HCT116 (cell line): ENCODE results near the gene PDZD4. TPM values are rescaled to one million over a fixed set of nuclear protein-coding genes. Genes with fewer than 3 reads are reported as not detected.

Experiments used
- ATAC-seq: fragments of 200-7000 bp; cut with Tn5 transposase; 2 replicates; pipeline ENCODE4 v1.9.1; 2020; ENCODE audit warnings: mild to moderate bottlenecking, moderate library complexity
- BruUV-seq: library from RNA; stranded (reverse); fragments of 400-500 nt; replicated peaks from 2 replicates; lab custom pipeline; 2021; lab: Mats Ljungman, UMichigan
- CTCF ChIA-PET: fragments of 300-600 bp; sonication (Branson Sonifier 250); formaldehyde crosslinking; loops from one replicate; lab custom pipeline; 2021; ENCODE audit warnings: antibody characterized with exemption; lab: Charles Lee
- POLR2A ChIA-PET: fragments of 300-600, 350-600 bp; sonication (Branson Sonifier 250); formaldehyde crosslinking; loops from one replicate; lab custom pipeline; 2021; ENCODE audit warnings: antibody characterized with exemption; lab: Charles Lee
- RAD21 ChIA-PET, 2 experiments: fragments of 300-600 bp; sonication (Branson Sonifier 250); formaldehyde crosslinking; loops; one replicate each; lab custom pipeline; 2023; ENCODE audit warnings: low total read pairs in 2 of 2; ENCODE audit not compliant: uncharacterized antibody in 2 of 2, unreplicated experiment in 2 of 2, low non-redundant PET in 1 of 2; lab: Charles Lee
- DNase-seq: peaks from one replicate; pipeline ENCODE4 v3.0.0-alpha.2; 2010; ENCODE audit warnings: low read depth, low spot score
- H2AFZ ChIP-seq: fragments of 200-600 bp; shearing (Covaris generic), sonication (generic); 2 replicates; pipeline ENCODE4 v1.6.1; 2017; ENCODE audit warnings: low read depth, mixed run types, mixed read lengths, antibody characterized with exemption, low read length; ENCODE audit not compliant: poor library complexity, severe bottlenecking
- H3K27ac ChIP-seq: 2 replicates; pipeline ENCODE4 v1.5.1; 2012; ENCODE audit warnings: low read depth, low read length
- H3K27me3 ChIP-seq: fragments of 200-600 bp; sonication (generic); 2 replicates; pipeline ENCODE4 v1.6.1; 2016; ENCODE audit warnings: mixed run types, low read length, mixed read lengths; ENCODE audit not compliant: insufficient read depth
- H3K36me3 ChIP-seq, 2 experiments: fragments of 200-500 bp in 1 of 2; fragments of 200-600 bp in 1 of 2; sonication (Bioruptor generic) in 1 of 2; sonication (generic) in 1 of 2; 2 replicates each; pipeline versions ENCODE4 v1.5.1 to v1.6.1; 2014 to 2016; ENCODE audit warnings: low read length in 2 of 2, inconsistent platforms in 1 of 2, mixed read lengths in 1 of 2, mixed run types in 1 of 2; ENCODE audit not compliant: insufficient read depth in 2 of 2, control insufficient read depth in 1 of 2
- H3K4me1 ChIP-seq, 2 experiments: fragments of 200-600 bp in 1 of 2; sonication (generic) in 1 of 2; 2 replicates each; pipeline versions ENCODE4 v1.5.1 to v1.6.1; 2012 to 2017; ENCODE audit warnings: low read length in 2 of 2, inconsistent platforms in 1 of 2, mild to moderate bottlenecking in 1 of 2, mixed read lengths in 1 of 2, mixed run types in 1 of 2, moderate library complexity in 1 of 2; ENCODE audit not compliant: insufficient read depth in 2 of 2, control insufficient read depth in 1 of 2
- H3K4me2 ChIP-seq: fragments of 200-600 bp; sonication (generic); 2 replicates; pipeline ENCODE4 v1.6.1; 2017; ENCODE audit warnings: mixed run types, low read length, mixed read lengths
- H3K4me3 ChIP-seq, 2 experiments: fragments of 200-600 bp in 1 of 2; sonication (generic) in 1 of 2; replicated peaks in 1 of 2; 2 replicates each; pipeline ENCODE4 v1.5.1; 2011 to 2016; ENCODE audit warnings: low read length in 2 of 2, control low read depth in 1 of 2, low read depth in 1 of 2, mild to moderate bottlenecking in 1 of 2, mixed read lengths in 1 of 2, mixed run types in 1 of 2
- H3K79me2 ChIP-seq: fragments of 200-600 bp; sonication (generic); 2 replicates; pipeline ENCODE4 v1.6.1; 2017; ENCODE audit warnings: mild to moderate bottlenecking, mixed run types, low read length, moderate library complexity, mixed read lengths; ENCODE audit not compliant: insufficient read depth
- H3K9ac ChIP-seq: fragments of 200-600 bp; sonication (generic); 2 replicates; pipeline ENCODE4 v1.6.1; 2016; ENCODE audit warnings: low read length, mixed read lengths
- H3K9me2 ChIP-seq: fragments of 200-600 bp; sonication (generic), shearing (Covaris generic); 2 replicates; pipeline ENCODE4 v1.6.1; 2017; ENCODE audit warnings: mixed run types, mild to moderate bottlenecking, moderate library complexity; ENCODE audit not compliant: insufficient read depth
- H3K9me3 ChIP-seq, 2 experiments: fragments of 200-500 bp in 1 of 2; fragments of 200-600 bp in 1 of 2; sonication (Bioruptor generic) in 1 of 2; sonication (generic) in 1 of 2; 2 replicates each; pipeline ENCODE4 v1.6.1; 2014 to 2017; ENCODE audit warnings: low read length in 2 of 2, mixed read lengths in 2 of 2, inconsistent platforms in 1 of 2, low read depth in 1 of 2, mild to moderate bottlenecking in 1 of 2, mixed run types in 1 of 2, moderate library complexity in 1 of 2; ENCODE audit not compliant: control insufficient read depth in 1 of 2, insufficient read depth in 1 of 2
- H4K20me1 ChIP-seq: fragments of 200-600 bp; sonication (generic), shearing (Covaris generic); 2 replicates; pipeline ENCODE4 v1.6.1; 2017; ENCODE audit warnings: mixed run types, mild to moderate bottlenecking, moderate library complexity; ENCODE audit not compliant: insufficient read depth
- CTCF ChIP-seq, 3 experiments: fragments of 200-600 bp in 1 of 3; sonication (generic) in 1 of 3; IDR thresholded peaks in 2 of 3; conservative IDR thresholded peaks in 1 of 3; 2 replicates each; pipeline ENCODE4 v1.5.1; 2012 to 2017; ENCODE audit warnings: low read depth in 2 of 3, low read length in 2 of 3, antibody characterized with exemption in 1 of 3, borderline replicate concordance in 1 of 3, control low read depth in 1 of 3, mild to moderate bottlenecking in 1 of 3, mixed read lengths in 1 of 3, mixed run types in 1 of 3, moderate library complexity in 1 of 3; ENCODE audit not compliant: insufficient read depth in 1 of 3
- ELF1 ChIP-seq: IDR thresholded peaks from 2 replicates; pipeline ENCODE4 v1.6.1; 2012; ENCODE audit warnings: low read depth, borderline replicate concordance
- EZH2 ChIP-seq: fragments of 200-600 bp; sonication (generic); IDR thresholded peaks from 2 replicates; pipeline ENCODE4 v1.6.1; 2017; ENCODE audit warnings: antibody characterized with exemption, mixed run types
- JUND ChIP-seq: IDR thresholded peaks from 2 replicates; pipeline ENCODE4 v1.6.1; 2012
- MAX ChIP-seq: IDR thresholded peaks from 2 replicates; pipeline ENCODE4 v1.6.1; 2012
- POLR2A ChIP-seq: IDR thresholded peaks from 2 replicates; pipeline ENCODE4 v1.7.0; 2011; ENCODE audit warnings: borderline replicate concordance; ENCODE audit not compliant: insufficient read depth, insufficient read length; ENCODE audit errors: extremely low read depth
- SRF ChIP-seq: IDR thresholded peaks from 2 replicates; pipeline ENCODE4 v1.6.1; 2012; ENCODE audit warnings: low read depth
- ZFX ChIP-seq: fragments of 450-650 bp; IDR thresholded peaks from 2 replicates; pipeline ENCODE4 v1.6.1; 2017
- intact Hi-C: fragments of 100-400 bp; cut with micrococcal nuclease; formaldehyde crosslinking; loops from 2 replicates; pipeline ENCODE4 v1.10.0; 2022
- total RNA-seq: library from RNA; stranded (reverse); gene quantifications from one replicate; pipeline ENCODE4 v1.2.1, GENCODE V29; 2021; ENCODE audit not compliant: unreplicated experiment

PDZD4 gene
- total RNA-seq, 1 experiment from 2014 or later: 0.30 TPM

GRCh38 chrX:153862369-153863250 is 32.3 kb upstream of the PDZD4 start:
- Histone ChIP-seq H3K4me1 (no peaks in the 10 kb centered on the region), H3K4me2 (no peak overlapping the region), H3K9ac (no peak overlapping the region), H3K27me3 (0 out of 2 replicates have a peak, but pooled peaks cover 2% of the 10 kb centered on the region), H3K79me2 (no peaks in the 10 kb centered on the region), H3K36me3 (no peaks in the 10 kb centered on the region), H2AFZ (no peak overlapping the region), H3K4me3 (no peak overlapping the region), H3K9me2 (no peaks in the 10 kb centered on the region), H3K9me3 (no peaks in the 10 kb centered on the region), H4K20me1 (no peaks in the 10 kb centered on the region), H3K27ac (no peak overlapping the region)
- ChIA-PET CTCF (no interaction called here), RAD21 (no interaction called here), POLR2A (no interaction called here)
- no peak for ATAC-seq
- intact Hi-C loops: no loop called here
- no peak for DNase-seq
- BruUV-seq: no TSS peak
- no peak for TF ChIP-seq ELF1
- TF ChIP-seq SRF: no peak
- TF ChIP-seq CTCF (IDR thresholded peaks at IDR 0.05 in 2 of 3, conservative IDR thresholded peaks at IDR 0.05 in 1 of 3; ENCODE audit: borderline replicate concordance in 1 of 3, insufficient read depth in 1 of 3, low read depth in 2 of 3, low read length in 2 of 3): no peak
- no peak for TF ChIP-seq JUND
- no peak for TF ChIP-seq ZFX
- TF ChIP-seq POLR2A: no peak
- no peak for TF ChIP-seq MAX
- TF ChIP-seq EZH2: no peak
